ENCODE results near the gene UGT1A3. TPM values are rescaled to one million over a fixed set of nuclear protein-coding genes. Genes with fewer than 3 reads are reported as not detected.

UGT1A3 gene
- total and polyA plus RNA-seq, 4 donors, result 7.0 to 61.6 (median 18.2) TPM; not detected in 1

DNA sequence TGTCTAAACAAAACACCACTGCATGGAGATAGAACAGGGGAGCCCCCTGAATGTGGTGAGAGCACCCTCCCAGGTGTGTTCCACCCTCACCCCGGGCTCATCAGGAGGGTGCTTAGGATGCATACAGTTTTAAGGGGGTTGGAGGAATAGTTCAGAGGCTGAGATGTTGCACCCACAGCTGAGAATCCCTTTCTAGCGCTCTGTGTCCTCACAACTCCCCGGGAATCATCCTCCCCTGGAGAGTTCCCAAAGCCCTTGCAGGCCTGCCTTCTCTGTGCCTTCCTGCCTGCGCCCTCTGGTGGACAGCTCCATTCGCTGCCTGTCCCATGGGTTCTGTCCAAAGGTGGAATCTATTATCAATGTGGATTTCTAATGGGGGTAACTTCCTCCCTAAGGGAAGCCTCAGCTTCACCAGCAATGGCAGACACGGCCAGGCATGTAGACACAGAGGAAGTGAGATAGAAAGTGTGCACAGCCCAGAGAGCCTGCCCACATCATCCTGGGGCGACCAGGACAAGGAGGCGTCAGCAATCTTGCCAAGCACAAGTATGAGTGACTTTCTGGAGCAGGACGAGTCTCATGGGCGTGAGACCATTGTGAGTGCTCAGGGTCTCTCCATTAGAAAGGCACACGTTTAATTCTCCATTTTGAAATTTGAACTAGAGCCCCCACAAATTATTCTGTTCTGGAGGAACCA lies 17.4 kb upstream of the UGT1A3 start:
- WGBS, result 41% methylated on average over 11 of the region's 11 CpGs
- H3K4me1 ChIP-seq (ENCODE audit: control insufficient read depth in 4 of 4, insufficient read depth in 4 of 4, low read length in 3 of 4), result peaks cover 10 to 28% (median 16%) of the 10 kb centered on the region in 4 donors

DNA sequence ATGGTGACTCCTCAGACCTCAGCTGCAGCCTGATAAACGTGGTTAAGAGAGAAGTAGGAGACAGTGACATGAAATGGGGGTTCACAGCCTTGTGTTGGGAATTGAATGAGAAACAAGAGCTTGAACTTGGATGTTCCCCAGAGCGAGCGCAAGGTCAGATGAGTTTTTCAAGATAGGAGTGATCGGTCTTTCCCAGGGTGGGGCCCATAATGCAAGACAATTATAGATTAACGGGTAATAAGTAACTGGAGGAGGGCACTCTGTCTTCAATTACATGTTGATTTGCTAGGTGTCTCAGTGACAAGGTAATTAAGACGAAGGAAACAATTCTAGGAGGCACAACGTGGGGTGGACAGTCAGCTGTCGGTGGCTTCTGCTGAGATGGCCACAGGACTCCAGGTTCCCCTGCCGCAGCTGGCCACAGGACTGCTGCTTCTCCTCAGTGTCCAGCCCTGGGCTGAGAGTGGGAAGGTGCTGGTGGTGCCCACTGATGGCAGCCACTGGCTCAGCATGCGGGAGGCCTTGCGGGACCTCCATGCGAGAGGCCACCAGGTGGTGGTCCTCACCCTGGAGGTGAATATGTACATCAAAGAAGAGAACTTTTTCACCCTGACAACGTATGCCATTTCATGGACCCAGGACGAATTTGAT lies 16.1 kb upstream of the UGT1A3 start, which contains the start of gene UGT1A5:
UGT1A5 (plus strand) TSS at position 297 of the 651 bp plus-strand sequence; CDS start at position 382, 85 bp downstream.
- Histone ChIP-seq H3K4me1 (ENCODE audit: control insufficient read depth in 4 of 4, insufficient read depth in 4 of 4, low read length in 3 of 4) (peaks cover 8 to 28% (median 15%) of the 10 kb centered on the region in 4 donors), H3K9ac (ENCODE audit: low read depth in 1 of 2, low read length in 2 of 2) (no peak within 1 kb of the TSS), H3K4me3 (ENCODE audit: low read depth in 1 of 3, low read length in 3 of 3) (no peak within 1 kb of the TSS), H3K27me3 (ENCODE audit: control insufficient read depth in 4 of 4, insufficient read depth in 4 of 4, low read length in 3 of 4) (no peaks in the 10 kb centered on the region), H3K36me3 (ENCODE audit: control insufficient read depth in 4 of 4, insufficient read depth in 3 of 4, low read depth in 1 of 4, low read length in 3 of 4) (no peaks in the 10 kb centered on the region), H3K27ac (ENCODE audit: low read depth in 1 of 2, low read length in 2 of 2) (no peak within 1 kb of the TSS), H3K9me3 (ENCODE audit: control insufficient read depth in 4 of 4, low read length in 3 of 4) (no peaks in the 10 kb centered on the region)
- TF ChIP-seq EGR1 (IDR thresholded peaks at IDR 0.05; ENCODE audit: low read depth in 2 of 2) (no peak), RAD21 (IDR thresholded peaks at IDR 0.05) (no peak), GABPA (IDR thresholded peaks at IDR 0.05 in 1 of 2, conservative IDR thresholded peaks at IDR 0.05 in 1 of 2) (no peak), RXRA (IDR thresholded peaks at IDR 0.05) (peak in 1 of 2 donors; percentile 11)
- TF ChIP-seq, protein P1, sequence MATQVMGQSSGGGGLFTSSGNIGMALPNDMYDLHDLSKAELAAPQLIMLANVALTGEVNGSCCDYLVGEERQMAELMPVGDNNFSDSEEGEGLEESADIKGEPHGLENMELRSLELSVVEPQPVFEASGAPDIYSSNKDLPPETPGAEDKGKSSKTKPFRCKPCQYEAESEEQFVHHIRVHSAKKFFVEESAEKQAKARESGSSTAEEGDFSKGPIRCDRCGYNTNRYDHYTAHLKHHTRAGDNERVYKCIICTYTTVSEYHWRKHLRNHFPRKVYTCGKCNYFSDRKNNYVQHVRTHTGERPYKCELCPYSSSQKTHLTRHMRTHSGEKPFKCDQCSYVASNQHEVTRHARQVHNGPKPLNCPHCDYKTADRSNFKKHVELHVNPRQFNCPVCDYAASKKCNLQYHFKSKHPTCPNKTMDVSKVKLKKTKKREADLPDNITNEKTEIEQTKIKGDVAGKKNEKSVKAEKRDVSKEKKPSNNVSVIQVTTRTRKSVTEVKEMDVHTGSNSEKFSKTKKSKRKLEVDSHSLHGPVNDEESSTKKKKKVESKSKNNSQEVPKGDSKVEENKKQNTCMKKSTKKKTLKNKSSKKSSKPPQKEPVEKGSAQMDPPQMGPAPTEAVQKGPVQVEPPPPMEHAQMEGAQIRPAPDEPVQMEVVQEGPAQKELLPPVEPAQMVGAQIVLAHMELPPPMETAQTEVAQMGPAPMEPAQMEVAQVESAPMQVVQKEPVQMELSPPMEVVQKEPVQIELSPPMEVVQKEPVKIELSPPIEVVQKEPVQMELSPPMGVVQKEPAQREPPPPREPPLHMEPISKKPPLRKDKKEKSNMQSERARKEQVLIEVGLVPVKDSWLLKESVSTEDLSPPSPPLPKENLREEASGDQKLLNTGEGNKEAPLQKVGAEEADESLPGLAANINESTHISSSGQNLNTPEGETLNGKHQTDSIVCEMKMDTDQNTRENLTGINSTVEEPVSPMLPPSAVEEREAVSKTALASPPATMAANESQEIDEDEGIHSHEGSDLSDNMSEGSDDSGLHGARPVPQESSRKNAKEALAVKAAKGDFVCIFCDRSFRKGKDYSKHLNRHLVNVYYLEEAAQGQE (IDR thresholded peaks at IDR 0.05), result no peak
- WGBS, result 86% methylated on average over 14 of the region's 14 CpGs
- DNase-seq (ENCODE audit: low spot score), result no peak

More for the DNA sequence above, 17.4 kb upstream of the UGT1A3 start:
- peak; percentile 81 for DNase-seq (ENCODE audit: low spot score)
- no peaks in the 10 kb centered on the region for H3K9me3 ChIP-seq (ENCODE audit: control insufficient read depth in 4 of 4, low read length in 3 of 4)
- no peak overlapping the region for H3K27ac ChIP-seq (ENCODE audit: low read depth in 1 of 2, low read length in 2 of 2)
- TF ChIP-seq, protein P2, sequence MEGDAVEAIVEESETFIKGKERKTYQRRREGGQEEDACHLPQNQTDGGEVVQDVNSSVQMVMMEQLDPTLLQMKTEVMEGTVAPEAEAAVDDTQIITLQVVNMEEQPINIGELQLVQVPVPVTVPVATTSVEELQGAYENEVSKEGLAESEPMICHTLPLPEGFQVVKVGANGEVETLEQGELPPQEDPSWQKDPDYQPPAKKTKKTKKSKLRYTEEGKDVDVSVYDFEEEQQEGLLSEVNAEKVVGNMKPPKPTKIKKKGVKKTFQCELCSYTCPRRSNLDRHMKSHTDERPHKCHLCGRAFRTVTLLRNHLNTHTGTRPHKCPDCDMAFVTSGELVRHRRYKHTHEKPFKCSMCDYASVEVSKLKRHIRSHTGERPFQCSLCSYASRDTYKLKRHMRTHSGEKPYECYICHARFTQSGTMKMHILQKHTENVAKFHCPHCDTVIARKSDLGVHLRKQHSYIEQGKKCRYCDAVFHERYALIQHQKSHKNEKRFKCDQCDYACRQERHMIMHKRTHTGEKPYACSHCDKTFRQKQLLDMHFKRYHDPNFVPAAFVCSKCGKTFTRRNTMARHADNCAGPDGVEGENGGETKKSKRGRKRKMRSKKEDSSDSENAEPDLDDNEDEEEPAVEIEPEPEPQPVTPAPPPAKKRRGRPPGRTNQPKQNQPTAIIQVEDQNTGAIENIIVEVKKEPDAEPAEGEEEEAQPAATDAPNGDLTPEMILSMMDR (IDR thresholded peaks at IDR 0.05; ENCODE audit: low read depth, low read length, missing input control), result peak; percentile 89
- TF ChIP-seq YY1 (IDR thresholded peaks at IDR 0.05) (peak; percentile 4), EGR1 (IDR thresholded peaks at IDR 0.05; ENCODE audit: low read depth in 2 of 2) (no peak), SP1 (IDR thresholded peaks at IDR 0.05) (no peak), RAD21 (IDR thresholded peaks at IDR 0.05) (peak; percentile 95 to 99), HNF4G (IDR thresholded peaks at IDR 0.05) (peak; percentile 27), RXRA (IDR thresholded peaks at IDR 0.05) (peak; percentile 33 to 72), HNF4A (conservative IDR thresholded peaks at IDR 0.05) (peak; percentile 26 to 61), TAF1 (conservative IDR thresholded peaks at IDR 0.05) (no peak)
- TF ChIP-seq, protein P3, sequence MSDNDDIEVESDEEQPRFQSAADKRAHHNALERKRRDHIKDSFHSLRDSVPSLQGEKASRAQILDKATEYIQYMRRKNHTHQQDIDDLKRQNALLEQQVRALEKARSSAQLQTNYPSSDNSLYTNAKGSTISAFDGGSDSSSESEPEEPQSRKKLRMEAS (IDR thresholded peaks at IDR 0.05), result no peak
- no peaks in the 10 kb centered on the region for H3K36me3 ChIP-seq (ENCODE audit: control insufficient read depth in 4 of 4, insufficient read depth in 3 of 4, low read depth in 1 of 4, low read length in 3 of 4)
- H3K27me3 ChIP-seq (ENCODE audit: control insufficient read depth in 4 of 4, insufficient read depth in 4 of 4, low read length in 3 of 4), result no peaks in the 10 kb centered on the region
- no peak overlapping the region for H3K4me3 ChIP-seq (ENCODE audit: low read depth in 1 of 3, low read length in 3 of 3)
- no peak overlapping the region for H3K9ac ChIP-seq (ENCODE audit: low read depth in 1 of 2, low read length in 2 of 2)

Measured in liver (tissue), 9 donors.